Measurements from ENCODE around the gene ASAP3.

ASAP3 gene

GRCh38 chr1:23483321-23484252 lies at the start of gene ASAP3:
TSS of gene ASAP3 (minus strand) at chr1:23484179. CDS start at chr1:23484133, 46 bp downstream.
- peak; percentile 61 for DNase-seq

- DNase-seq: no peak
These were observed 49.5 kb upstream of the ASAP3 start for GRCh38 chr1:23533246-23534023.

DNA sequence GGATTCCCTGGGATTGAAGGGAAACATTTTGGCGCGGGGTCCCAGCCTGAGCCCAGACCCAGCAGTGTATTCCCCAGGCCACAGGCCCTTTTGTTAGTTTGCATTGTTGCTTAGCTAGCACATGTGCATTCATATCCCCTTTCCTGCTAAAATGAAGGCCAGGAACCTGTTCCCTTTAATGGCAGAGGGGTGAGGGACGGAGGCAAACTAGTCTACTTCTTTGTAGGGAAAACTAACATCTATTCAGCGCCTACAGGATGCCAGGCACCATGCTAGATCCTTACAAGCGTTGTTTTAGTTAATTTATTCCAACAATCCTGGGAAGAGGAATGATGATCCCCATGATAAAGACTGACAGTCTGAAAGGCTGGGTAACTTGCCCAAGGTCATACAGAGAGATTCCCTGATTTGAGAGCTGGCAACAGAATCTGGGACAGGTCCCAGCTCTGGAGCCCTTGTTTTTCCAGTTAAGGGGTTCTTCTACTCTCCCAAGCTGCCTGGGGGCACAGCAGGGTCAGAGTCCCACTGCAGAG lies 47.6 kb upstream of the ASAP3 start:
- peak; percentile 81 for DNase-seq

DNA sequence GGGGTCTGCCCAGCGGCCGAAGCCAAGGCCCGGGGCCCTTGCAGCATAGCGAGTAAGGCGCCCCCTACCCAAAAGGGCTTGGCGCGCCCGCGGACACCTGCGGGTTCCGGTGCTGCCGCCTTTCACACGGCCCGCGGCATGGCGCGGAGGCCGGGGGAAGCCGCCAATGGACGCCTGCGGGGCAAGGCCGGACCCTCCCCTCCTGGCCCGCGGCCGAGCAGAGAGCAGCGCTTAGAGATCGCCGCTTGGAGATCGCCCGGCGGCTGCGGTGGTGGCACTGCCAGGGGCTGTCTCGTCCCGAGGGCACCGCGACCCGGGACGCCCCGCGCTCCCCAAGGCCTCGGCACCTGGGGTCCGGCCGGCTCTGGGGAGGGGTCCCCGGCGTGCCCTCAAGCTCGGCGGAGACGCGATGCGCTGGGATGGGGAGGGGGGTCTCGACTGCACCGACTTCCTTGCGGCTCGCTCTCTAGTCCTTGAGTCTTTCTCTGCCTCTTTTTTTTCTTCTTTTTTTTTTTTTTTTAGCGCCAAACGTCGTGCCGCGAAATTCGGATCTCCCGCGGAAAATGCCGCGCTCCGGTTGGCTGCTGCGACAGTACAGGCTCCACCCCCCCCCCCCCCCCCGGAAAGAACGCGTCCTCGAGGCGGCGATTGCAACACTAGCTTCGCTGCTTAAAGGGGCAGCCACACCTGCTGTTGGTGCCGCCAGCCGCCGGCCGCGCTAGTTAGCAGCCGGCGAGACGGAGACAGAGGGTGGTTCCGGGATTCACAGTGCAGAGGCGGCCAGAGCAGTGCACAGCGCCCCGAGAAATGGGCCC lies 47.0 kb upstream of the ASAP3 start, which contains the start of gene E2F2:
Gene E2F2 (minus strand): TSS at position 487 of the 815 bp plus-strand sequence. CDS start 440 bp downstream, at position 47.
- DNase-seq: peak; percentile 87

DNA sequence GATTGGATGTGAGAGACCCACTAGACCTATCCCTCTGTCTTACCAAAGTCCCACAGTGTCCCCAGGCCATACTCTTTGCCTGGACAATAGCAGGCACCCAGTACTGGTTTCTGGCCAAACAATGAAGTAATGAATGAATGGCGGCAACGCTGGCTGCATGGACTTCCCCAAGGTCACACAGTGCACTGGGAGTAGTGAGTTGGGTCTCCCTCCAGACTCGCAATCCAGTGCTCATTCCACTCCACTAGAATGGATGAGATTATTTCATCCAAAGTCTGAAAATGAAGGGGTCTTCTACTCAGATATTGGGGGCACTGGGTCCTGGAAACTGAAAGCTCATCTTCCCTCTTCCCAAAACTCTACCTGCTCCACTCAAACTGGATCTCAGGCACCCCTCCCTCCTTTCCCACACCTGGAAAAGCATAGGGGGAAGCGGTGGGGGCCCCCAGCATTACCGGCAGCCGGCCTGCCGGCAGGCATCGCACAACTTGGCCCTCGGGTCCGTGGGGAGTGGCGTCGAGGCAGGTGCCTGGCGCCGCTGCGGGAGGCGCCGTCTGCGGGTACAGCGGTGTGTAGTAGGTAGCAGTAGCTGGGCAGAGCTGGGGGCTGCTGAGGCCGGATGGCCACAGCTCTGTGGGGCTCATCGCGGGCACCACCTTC lies 46.2 kb upstream of the ASAP3 start:
- peak; percentile 59 for DNase-seq

- peak; percentile 54 for DNase-seq
These were observed 45.4 kb upstream of the ASAP3 start for GRCh38 chr1:23529146-23530086.

- DNase-seq: peak; percentile 91
These were observed 44.4 kb upstream of the ASAP3 start for GRCh38 chr1:23528250-23528978.

DNA sequence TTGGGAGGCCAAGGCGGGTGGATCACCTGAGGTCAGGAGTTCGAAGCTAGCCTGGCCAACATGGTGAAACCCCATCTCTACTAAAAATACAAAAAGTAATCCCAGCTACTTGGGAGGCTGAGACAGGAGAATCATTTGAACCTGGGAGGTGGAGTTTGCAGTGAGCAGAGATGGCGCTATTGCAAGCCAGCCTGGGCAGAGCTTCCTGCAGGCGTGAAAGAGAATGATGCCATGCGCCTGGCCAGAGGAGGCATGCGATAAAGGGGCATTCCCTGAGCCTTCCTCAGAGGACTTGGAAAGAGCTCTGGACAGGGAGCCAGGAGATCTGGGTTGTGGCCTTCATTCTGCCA lies 43.9 kb upstream of the ASAP3 start:
- DNase-seq: no peak

DNA sequence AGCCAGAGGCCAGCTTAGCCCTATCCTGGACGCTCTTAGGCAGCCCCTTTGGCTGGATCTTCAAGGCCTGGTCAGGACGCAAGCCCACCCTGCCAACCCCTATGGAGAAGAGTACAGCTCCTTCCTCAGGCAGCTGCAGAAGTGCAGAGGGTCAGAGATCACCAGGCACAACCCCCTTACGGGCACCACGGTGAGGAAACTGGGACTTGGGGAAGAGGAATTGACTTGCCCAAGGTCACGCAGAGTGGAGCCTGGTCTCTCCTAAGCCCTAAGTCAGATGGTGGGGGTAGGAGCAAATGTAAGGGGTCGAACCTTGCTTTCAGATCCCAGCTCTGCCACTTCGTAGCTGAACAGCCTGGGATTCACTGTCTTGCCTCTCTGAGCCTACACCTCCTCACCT lies 43.4 kb upstream of the ASAP3 start:
- no peak for DNase-seq

DNA sequence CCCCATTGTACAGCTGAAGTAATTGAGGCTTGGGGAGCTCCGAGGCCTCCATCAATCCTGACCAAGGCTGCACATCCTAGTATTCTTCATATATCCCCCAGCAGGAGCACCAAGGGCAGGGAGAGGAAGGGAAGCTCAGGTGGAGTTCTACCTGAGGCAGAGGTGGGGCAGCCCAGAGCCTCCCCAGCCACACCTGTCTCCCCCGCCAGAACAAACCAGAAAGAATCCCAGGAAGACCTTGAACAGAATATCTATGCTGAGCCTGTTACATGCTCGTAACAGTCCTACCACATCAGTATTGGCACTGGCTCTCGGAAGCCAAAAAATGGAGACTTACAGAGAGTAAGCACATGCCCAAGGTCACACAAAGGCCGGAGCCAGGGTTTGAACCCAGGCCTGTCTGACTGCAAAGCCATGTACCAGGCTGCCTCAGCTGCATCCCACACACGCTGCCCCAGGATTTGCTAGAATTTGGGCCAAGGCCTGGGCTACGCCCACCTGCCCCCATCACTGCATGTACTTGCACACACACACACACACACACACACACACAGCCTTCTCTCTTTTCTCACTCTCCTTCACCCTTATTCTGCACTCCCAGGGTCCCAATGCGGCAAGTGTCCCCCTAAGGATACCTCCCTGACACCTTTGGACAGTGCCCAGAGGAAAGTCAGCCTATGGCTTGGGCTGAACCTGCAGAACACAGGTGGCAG lies 42.5 kb upstream of the ASAP3 start:
- DNase-seq: no peak

DNA sequence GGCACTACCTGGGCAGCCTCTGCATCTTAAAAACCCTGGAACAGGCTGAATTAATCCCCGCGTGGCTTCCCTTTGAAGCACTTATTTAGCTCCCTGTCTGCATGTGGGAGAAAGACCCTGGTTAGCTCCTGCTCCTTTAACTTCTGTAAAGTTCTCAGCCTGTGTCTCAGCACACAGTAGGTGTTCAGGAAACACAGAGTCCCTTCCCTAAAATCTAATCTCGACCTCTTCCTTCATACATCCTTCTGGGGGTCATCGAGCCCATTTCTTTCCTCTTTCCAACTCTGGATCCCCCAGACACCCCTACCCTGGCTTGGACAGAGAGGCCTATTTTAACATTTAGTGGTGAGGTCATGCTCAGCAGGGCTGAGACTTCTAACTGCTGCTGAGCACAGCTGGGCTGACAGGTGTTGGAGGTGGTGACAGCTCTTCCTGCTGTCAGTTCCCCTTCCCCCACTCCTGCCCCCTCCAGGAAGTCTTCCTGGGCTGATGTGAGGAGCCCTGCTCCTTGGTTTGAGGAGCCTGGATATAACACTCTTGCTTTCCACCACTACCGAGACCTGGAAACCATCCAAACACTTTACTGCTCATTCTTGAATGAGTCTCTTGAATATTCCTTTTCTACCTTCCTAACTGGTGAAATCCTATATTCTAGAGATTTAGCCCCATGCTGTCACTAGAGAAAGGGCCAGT lies 41.7 kb upstream of the ASAP3 start:
- peak; percentile 38 for DNase-seq

GRCh38 chr1:23524716-23525401 lies 40.9 kb upstream of the ASAP3 start:
- peak; percentile 85 for DNase-seq

DNA sequence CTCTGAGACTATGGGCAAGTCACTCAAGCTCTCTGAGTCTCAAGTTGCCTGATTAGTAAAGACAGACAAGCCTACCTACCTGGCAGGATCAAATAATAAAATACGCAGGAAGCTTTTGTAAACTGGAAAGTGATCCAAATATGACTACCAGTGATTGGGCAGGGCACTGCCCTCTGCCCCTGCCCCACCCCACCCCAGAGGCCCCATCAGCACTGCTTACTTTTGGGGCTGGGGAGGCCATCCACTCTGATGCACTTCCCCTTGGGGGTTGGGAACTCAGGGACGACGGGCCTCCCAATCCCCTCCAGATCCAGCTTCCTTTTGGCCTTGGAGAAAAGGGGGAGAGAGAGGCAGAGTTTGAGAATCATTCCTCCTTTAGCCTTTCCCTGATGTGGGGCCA lies 40.2 kb upstream of the ASAP3 start:
- DNase-seq: no peak

GRCh38 chr1:23522244-23522982 lies 38.4 kb upstream of the ASAP3 start:
- DNase-seq: no peak

GRCh38 chr1:23521588-23521987 lies 37.6 kb upstream of the ASAP3 start:
- DNase-seq: no peak

DNA sequence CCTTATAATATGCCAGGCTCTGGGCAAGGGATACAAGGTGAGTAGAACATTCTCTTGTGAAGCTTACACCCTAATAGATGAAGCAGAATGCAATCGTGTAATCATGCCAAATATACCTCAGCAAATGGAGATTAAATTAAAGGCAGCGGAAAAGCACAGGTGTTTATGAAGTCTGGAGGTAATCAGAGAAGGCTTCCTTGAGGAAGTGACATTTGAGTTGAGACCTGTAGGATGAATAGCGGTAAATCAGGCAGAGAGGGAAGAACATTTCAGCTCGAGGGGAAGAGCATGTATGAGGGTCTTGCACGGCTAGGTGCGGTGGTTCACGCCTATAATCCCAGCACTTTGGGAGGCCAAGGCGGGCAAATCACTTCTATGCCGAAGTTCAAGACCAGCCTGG lies 33.6 kb upstream of the ASAP3 start:
- no peak for DNase-seq

DNA sequence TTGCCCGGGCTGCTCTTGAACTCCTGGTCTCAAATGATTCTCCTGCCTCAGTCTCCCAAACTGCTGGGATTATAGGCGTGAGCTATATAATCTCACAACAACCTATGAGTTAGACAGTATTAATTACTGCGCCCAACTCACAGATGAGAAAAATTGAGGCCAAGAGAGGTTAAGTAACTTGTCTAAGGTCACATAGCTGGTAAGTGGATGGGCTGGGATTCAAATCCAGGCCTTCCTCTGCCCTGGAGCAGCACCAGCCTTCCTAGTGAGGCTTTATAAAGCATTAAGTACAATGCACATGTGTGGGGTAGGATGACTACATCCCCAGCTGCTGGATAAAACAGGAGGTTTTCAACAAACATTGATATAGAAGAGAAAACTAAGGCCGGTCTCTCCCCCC lies 31.9 kb upstream of the ASAP3 start:
- DNase-seq: no peak

Measured in DMS79 treated with DMSO at 0.1 percent for 48 hours (cell line).